HG03575 (cell line): ENCODE results near the gene AIP.
A peak's percentile ranks its signal among the peaks of the same experiment; 100 is the strongest.

Experiments
- ATAC-seq: cut with Tn5 transposase; IDR thresholded peaks from one replicate; pipeline ENCODE4 v1.9.1; 2021; ENCODE audit not compliant: unreplicated experiment, insufficient number of reproducible peaks, low FRiP score; ENCODE audit errors: extremely low read depth

AIP gene

DNA sequence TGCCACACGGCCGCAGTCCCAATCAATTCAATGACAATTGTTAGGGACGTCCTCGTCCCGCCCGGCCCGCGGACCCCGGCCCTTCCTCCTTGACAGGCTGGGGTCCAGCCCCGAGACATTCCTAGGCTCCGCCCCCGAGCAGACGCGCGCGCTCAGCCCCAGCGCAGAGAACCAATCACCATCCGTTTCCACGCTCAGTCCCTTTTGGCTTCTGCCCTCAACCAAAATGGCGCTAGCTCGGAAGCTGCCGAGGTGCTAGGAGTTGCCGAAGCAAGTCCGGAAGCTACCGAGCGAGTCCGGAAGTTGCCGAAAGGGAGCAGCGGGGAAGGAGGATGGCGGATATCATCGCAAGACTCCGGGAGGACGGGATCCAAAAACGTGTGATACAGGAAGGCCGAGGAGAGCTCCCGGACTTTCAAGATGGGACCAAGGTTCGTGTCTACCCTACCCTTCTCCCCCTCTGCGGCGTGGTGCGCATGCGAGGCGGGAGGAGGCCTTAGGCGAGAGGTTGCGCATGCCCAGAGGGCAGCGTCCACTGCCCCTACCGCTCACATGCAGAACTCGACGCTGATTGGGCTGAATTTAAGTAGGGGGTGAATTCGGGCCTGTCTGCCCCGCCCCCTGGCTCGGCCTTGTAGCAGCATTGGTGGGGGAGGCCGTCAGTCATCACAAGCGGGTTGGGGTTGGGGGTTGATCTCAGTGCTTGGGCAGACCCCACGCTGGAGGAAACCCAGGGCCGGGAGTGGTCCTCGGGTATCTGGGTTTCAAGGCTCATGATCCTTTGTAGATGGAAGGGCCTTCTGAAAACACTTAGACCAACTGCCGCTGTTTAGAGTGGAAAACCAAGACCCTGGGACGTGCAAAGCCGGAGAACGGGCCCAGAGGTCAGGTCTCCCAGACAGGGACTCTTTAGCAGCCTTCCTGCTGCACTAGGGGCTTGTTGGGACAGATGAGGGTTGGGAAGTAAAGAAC is at the start of gene AIP:
AIP (plus strand) TSS at position 200 of the 972 bp plus-strand sequence; CDS start at position 333, 133 bp downstream.
- peak; percentile 38 for ATAC-seq

DNA sequence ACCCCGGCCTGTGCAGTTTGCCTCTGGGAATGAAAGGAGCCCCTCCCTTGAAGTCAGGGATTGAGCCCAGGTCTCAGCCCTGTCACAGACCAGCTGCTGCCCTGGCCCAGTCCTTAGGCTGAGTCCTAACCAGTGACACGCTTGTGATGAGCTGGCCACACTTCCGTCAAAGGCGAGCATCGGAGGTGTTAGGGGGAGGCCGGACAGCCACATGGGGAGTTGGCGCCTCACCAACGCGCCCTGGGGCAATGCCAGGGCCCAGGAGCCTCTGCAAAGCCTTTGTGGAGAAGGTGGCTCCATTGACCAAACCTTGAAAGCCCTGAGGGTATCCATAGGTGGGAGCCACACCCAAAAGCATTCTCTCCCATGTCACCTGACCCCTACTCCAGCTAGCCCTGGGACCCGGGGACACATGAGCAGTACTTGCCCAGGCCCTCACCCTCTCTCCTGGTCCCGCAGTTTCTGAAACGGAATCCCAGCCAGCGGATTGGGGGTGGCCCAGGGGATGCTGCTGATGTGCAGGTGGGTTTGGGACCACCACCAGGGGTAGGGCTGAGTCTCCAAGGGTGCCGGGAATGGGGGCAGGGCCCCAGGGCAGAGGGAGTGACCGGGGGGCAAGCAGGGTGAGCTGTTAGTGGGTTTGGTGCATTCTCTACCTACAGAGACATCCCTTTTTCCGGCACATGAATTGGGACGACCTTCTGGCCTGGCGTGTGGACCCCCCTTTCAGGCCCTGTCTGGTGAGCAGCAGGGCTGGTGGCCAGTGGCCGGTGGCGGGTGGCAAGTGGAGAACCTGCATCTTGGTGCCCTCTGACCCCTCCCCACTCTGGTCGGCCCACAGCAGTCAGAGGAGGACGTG is 49.1 kb upstream of the AIP start:
- no peak for ATAC-seq

DNA sequence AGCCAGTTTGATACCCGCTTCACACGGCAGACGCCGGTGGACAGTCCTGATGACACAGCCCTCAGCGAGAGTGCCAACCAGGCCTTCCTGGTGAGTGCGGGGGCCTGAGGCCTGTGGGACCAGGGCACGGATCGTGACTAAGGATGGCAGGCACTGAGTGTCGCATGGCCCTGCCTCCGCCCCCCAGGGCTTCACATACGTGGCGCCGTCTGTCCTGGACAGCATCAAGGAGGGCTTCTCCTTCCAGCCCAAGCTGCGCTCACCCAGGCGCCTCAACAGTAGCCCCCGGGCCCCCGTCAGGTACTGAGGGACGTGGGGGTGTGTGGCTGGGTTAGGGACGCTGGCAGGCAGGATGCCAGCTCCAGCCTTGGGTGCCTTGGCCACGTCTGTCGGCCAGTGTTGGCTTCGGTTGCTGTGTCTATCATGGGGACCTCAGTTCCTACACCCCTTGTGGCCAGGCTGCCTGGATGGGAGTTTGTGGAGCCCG is 48.4 kb upstream of the AIP start:
- no peak for ATAC-seq

DNA sequence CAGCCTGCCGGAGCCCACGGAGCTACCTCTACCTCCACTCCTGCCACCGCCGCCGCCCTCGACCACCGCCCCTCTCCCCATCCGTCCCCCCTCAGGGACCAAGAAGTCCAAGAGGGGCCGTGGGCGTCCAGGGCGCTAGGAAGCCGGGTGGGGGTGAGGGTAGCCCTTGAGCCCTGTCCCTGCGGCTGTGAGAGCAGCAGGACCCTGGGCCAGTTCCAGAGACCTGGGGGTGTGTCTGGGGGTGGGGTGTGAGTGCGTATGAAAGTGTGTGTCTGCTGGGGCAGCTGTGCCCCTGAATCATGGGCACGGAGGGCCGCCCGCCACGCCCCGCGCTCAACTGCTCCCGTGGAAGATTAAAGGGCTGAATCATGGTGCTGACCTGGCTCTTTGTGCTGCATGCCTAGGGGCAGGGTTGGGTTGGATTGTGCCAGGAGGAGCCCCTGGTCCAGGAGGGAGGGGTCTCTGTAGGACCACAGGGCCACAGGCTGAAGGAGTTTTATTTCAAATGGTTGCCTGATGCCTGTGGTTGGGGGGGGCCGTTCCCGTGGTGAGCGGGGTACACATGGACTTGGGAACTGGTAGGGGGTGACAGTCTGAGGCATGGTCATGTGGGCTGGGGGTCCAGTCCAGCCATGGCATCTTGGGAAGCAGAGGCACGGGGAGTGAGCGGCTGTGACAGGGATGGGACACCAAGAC is 47.6 kb upstream of the AIP start:
- ATAC-seq = no peak

DNA sequence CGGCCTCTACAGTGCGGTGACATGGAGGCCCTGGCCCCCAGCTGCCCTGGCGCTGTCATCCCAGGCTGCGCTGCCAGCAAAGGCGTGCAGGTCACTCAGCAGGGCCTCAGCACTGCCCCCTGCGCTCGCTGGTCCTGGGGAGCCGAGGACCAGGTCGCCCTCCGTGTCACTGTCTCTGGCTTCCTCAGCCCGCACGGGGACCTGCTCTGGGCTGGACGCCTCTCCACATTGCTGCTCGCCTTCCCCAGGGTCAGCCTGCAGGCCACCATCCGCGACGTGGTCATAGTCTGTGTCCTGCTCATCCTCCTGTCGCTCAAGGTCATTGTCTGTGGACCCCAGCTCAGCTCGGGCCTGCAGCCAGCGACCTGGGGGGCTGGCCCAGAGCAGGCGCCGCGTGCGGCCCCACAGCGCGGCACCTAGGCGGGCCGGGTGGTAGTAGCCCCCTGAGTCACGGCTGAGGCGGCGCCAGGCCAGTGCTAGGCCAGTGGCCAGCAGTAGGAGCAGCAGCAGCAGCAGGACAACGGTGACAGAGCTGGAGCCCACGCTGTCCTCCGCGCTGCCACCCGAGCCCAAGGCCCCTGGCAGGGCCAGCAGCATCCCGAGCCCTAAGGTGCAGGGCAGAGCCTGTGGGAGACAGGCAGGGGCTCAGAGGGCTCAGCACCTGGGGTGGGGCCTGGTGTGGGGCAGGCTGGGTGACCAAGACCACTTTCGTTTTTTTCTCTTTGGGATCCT is 46.9 kb upstream of the AIP start:
- ATAC-seq = no peak

DNA sequence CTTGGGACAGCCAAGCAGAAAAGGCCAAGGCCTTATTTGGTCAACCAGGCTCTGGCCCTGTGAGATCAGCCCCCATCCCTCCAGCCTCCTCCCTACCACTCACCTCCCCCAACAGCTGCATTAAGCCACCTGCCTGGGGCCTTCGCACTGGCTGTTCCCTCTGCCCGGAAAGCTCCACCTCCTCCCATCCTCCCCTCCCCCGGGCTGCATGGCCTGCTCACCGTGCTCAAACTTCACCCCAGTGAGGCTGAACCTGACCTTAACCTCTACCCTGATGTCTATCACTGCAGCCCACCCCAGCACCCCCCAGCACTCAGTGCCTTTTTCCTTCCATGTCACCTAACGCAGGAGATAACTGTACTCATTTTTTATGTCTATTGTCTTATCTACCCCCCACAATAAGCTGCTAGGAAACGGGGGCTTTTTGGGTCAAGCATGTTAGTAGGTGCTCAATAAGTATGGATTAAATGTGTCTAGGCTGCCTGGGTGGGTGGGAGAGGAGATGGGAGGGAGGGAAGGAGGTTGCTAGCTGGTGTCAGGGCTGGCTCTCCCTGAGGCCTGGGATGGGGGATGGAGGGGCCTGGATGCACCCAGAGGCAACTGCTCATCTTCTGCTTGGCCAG is 46.3 kb upstream of the AIP start:
- no peak for ATAC-seq

DNA sequence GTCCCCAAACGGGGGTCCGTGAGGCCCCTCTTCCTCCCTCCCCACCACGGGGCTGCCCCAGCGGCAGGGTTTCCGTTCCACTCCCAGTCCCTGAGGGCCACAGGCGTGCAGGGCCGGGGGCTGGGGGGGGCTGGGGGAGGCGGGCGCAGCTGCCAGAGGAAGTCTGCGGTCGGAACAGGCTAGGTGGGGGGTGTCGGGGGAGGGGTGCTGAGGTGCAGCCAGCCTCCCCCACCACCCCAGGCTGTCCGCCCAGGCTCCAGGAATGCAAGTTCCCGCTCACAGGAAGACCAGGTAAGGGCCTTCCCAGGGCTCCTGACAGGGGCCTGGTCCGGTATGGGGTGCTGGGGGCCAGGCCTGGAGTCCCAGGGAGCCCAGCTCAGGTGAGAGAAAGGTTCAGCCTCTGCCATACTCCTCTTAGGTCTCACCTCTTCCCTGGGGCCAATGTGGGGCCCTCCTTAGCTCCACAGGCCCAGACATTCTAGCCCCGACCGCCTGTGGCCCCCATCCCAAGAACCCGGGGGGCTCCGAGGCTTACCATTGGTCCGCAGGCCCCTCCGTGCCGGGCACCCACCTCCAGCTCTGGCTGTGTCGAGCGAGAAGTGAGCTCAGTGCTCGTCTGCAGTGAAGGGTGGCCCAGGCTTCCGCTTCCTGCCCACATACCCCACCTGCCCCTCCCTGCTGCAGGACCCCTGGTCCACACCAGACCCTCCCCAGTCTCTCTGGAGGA is 45.6 kb upstream of the AIP start, which contains the start of gene PTPRCAP:
PTPRCAP (minus strand) TSS at position 601 of the 727 bp plus-strand sequence; CDS start at position 538, 63 bp downstream.
- no peak for ATAC-seq

DNA sequence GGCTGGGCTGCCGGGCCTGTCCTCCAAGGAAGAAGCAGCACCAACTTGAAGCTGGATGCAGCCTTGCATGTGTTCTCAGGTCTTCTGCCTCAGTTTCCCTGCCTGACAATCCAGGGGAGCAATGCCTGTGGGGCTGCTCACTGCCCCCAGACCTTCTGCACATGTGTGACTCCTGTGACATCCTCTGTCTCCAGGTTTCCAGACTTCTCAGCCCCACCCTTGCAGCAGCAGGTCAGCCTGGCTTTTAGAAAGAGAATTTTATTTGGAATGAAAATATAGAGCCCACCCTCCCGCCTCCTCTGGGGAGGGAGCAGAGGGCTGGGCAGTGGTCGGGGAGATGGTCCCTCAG is 45.0 kb upstream of the AIP start:
- ATAC-seq = no peak

DNA sequence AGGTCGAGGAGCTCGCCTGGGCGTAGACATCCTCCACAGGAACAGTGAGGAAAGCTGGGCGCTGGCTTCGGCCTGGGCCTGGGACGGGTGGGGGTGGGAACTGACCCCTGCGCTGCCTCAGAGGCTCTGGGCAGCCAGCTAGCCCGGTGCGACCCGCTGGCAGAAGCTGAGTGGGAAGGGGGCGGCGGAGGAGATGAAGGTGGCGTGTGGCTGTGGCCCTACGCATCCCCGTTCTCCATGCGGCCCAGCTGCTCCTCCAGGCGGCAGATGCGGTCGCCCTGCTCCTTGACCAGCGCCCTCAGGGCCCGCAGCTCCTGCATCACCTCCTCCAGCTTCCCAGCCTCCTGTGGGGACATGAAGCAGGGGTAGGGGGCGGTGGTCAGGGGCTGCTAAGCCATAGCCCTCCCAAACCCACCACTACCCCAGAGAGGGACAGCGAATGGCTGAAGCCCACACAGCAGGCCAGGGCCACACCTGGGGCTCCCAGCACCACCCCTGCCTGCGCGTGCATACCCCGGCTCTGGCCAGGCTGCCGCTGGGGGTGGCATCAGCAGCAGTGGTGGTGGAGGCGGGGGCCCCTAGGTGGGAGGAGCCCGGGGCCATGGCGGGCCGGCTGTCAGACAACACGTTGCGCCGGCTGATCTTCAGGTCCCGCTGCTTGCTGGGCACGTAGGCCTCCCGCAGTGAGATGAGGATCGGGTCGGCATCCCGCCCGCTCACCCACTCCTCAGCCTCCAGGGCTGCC is 44.5 kb upstream of the AIP start:
- no peak for ATAC-seq

DNA sequence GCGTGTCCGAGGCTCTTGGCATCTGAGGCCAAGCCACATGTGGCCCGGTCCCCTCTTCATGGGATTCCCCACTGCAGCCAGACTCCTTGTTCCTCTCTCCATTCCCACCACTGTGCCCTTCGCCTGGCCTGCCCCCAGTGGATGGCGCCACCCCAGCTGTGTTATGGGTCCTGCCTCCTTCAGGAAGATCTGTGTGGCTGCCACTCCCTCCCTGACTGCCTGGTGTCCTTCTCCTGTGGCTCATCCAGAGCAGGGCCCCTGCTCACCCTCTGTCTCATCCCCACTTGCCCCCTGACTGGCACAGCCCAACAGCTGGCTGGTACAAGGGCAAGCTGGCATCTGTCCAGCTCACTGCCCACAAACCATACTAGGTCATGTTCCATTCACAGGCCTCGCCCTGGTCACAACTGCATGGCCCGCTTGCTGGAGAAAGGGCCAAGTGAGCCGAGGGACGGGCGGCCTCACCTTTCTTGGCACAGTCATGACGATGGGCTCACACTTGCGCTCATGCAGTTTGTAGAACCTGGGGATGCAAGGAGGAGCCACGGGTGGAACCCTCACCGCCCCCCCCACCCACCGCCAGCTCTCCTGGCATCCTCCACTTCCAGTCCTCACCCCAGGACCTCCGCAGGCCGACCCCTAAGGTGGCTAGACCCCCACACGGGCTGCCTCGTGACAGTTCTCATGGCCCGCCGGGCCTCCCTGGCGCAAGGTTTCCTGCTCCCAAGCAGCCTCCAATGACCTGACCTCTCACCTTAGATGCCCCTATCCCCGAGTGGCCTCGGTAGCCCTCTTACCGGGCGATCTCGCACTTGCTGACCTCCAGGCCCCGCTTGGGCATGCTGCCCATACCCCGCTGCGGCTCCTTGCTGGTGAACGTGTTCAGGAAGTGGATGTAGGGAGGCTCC is 43.3 kb upstream of the AIP start:
- ATAC-seq = no peak

DNA sequence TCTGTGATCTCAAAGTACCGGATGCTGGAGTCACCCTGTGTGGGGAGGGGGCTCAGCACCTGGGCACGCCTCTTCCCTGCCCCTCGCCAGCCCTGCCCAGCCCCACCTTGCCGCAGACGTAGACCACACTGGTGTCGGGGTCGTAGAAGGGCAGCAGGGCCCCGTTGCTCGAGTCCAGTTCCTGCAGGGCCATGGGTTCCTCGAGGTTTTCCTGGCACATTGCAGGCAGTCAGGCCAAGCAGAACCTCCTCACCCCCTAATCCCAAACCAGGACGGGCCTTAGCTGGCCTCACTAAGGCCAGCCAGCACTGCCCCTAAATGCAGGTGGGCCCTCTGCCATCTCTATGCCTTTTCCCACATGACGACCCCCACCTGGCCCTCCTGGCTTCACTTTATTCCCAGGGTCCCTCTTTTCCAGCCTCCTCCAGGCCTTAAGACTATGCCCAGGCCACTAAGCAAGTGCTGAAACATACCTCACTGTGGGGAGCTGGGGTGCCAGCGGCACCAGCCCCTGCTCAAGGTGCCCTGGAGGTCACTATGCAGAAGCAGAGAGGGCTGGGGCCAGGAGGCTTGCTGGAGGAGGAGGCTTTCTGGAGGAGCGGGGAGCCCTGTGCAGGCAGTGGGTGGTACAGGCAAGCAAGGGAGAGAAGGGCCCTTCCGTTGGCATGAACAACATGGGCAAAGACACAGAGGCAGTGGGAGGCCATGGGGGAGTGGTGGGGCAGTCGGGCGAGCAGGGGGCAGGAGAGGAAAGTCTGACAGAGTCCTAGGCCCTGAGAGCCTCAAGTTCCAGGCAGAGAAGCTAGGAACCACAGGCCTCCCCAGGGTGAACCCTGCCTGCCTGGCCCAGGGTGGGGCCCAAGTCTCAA is 42.4 kb upstream of the AIP start:
- ATAC-seq = no peak

DNA sequence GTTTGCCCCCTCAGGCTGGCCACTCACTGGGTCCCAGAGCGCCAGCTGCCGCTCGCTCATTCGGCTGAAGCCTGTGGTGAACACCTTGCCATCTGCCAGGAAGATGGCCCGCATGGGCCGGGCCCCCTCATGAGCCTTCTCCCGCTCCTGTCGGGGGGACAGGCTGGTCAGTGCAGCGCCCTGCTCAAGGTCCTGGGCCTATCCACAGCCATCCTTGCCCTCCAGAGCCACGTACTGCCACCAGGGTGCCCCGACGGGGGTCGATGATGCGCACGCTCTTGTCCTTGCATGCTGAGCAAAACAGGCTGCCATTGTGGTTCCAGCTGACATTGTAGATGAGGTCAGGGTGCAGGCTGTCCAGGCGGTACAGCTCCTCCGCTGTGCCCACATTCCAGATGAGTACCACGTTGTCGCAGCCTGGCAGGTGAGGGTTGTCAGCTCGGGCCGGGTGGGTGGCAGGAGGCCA is 41.7 kb upstream of the AIP start:
- ATAC-seq = no peak

DNA sequence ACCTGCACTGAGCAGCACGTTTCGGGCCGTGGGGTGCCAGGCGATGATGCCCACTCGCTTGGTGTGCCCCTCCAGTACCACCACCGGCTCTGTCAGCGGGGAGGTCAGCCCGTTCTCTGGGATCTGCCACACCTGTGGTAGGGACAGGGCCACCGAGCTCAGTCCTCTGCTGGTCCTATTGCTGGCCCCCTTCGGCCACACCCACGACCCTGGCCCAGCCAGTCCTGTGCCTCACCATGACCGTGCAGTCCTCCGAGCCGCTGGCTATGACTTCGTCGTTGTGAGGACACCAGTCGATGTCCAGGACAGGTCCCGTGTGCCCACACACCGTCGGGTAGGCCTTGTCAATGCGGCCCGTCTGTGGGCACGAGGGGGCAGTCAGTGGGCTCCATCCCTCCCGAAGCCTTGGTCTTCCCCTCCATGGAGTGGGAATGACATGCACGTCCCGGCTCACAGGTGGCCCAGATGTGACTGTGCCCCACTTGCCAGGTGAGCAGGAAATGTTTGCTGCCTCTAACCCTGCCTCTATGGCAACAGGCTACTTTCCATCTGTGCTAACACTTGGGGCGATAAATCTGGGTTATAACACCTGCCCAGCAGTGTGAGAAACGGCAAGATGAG is 41.0 kb upstream of the AIP start:
- ATAC-seq = no peak
